Testis (tissue), 2 donors: ENCODE measurements around the gene VAV2.

ENCODE experiments used
- CTCF ChIP-seq, 3 experiments: fragments of 450-650 bp in 2 of 3; fragments of 200-600 bp in 1 of 3; sonication (generic) in 1 of 3; IDR thresholded peaks; one replicate each; pipeline ENCODE4 v1.5.1; 2016 to 2019; ENCODE audit warnings: antibody characterized with exemption in 3 of 3, mild to moderate bottlenecking in 2 of 3, moderate library complexity in 1 of 3
- POLR2A ChIP-seq: fragments of 450-650 bp; IDR thresholded peaks from one replicate; pipeline ENCODE4 v1.6.1; 2017; ENCODE audit warnings: antibody characterized with exemption, mild to moderate bottlenecking, moderate library complexity

- TF ChIP-seq POLR2A: no peak
- no peak for TF ChIP-seq CTCF (IDR thresholded peaks at IDR 0.05)
Observed at GRCh38 chr9:133806623-133807010, 185.5 kb downstream of the VAV2 start.
